ENCODE results near the gene AFDN.

DNA sequence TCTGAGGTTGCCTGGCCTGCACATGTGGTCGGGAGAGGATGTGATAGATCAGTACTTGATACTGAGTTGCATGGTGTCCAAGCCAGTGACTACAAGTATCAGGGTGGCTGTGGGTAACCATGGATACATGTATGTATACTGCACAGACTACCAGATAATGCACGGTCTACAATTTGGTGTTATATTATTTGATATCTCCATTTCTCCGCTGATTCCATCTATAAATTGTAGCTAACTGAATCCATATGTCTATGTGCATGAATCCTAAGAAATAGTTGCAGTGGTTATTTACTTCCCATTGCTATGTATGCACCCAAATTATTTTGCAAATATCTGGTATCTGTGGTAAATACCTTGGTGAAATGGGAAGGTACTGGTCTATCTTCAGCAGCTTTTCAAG is 87.0 kb downstream of the AFDN start:
- TF ChIP-seq, protein P1, sequence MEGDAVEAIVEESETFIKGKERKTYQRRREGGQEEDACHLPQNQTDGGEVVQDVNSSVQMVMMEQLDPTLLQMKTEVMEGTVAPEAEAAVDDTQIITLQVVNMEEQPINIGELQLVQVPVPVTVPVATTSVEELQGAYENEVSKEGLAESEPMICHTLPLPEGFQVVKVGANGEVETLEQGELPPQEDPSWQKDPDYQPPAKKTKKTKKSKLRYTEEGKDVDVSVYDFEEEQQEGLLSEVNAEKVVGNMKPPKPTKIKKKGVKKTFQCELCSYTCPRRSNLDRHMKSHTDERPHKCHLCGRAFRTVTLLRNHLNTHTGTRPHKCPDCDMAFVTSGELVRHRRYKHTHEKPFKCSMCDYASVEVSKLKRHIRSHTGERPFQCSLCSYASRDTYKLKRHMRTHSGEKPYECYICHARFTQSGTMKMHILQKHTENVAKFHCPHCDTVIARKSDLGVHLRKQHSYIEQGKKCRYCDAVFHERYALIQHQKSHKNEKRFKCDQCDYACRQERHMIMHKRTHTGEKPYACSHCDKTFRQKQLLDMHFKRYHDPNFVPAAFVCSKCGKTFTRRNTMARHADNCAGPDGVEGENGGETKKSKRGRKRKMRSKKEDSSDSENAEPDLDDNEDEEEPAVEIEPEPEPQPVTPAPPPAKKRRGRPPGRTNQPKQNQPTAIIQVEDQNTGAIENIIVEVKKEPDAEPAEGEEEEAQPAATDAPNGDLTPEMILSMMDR (conservative IDR thresholded peaks at IDR 0.05; ENCODE audit: low read depth in 2 of 2) = no peak
- TF ChIP-seq REST (IDR thresholded peaks at IDR 0.05; ENCODE audit: unreplicated experiment) (no peak), EZH2 (IDR thresholded peaks at IDR 0.05; ENCODE audit: low read depth, unreplicated experiment) (no peak), CREB1 (CRISPR knock-in tag; IDR thresholded peaks at IDR 0.05; ENCODE audit: low read depth) (no peak), EZH2phosphoT487 (IDR thresholded peaks at IDR 0.05; ENCODE audit: unreplicated experiment) (no peak), POLR2AphosphoS5 (IDR thresholded peaks at IDR 0.05; ENCODE audit: low read depth) (no peak), JUNB (IDR thresholded peaks at IDR 0.05; ENCODE audit: unreplicated experiment) (no peak), ZNF331 (CRISPR knock-in tag; IDR thresholded peaks at IDR 0.05; ENCODE audit: low read depth) (no peak)
